H1 (cell line): ENCODE data around the gene TEAD3. TPM values are rescaled to one million over a fixed set of nuclear protein-coding genes. Genes with fewer than 3 reads are reported as not detected.

Source experiments
- CTCF ChIA-PET: fragments of 300-600 bp; sonication (Branson Sonifier 250); formaldehyde crosslinking; loops from one replicate; lab custom pipeline; 2021; ENCODE audit not compliant: partially characterized antibody; lab: Charles Lee
- POLR2A ChIA-PET: fragments of 300-600 bp; sonication (Branson Sonifier 250); formaldehyde crosslinking; loops from one replicate; lab custom pipeline; 2021; ENCODE audit warnings: inconsistent platforms; ENCODE audit not compliant: partially characterized antibody; lab: Charles Lee
- DNase-seq, 2 experiments: peaks; one replicate each; pipeline versions ENCODE4 v3.0.0 to v3.0.0-alpha.2; 2010 to 2022; ENCODE audit warnings: low spot score in 2 of 2, low read depth in 1 of 2, mixed read lengths in 1 of 2
- FAIRE-seq: peaks from 2 replicates; lab custom pipeline; 2011; peaks lifted over from hg19 to GRCh38; lab: Jason Lieb, UNC
- H2AFZ ChIP-seq: 2 replicates; pipeline ENCODE4 v1.8.1; 2012; ENCODE audit warnings: low read length, inconsistent platforms
- H2AK5ac ChIP-seq: 2 replicates; pipeline ENCODE4 v1.6.1; 2013; ENCODE audit warnings: low read depth, low read length
- H2BK120ac ChIP-seq: replicated peaks from 2 replicates; pipeline ENCODE3; 2013; ENCODE audit warnings: low read depth, low read length, inconsistent platforms
- H2BK12ac ChIP-seq: 2 replicates; pipeline ENCODE4 v1.6.1; 2013; ENCODE audit warnings: low read depth, low read length
- H2BK15ac ChIP-seq: 2 replicates; pipeline ENCODE4 v1.6.1; 2013; ENCODE audit warnings: low read length
- H2BK20ac ChIP-seq: 2 replicates; pipeline ENCODE4 v1.6.1; 2013; ENCODE audit warnings: low read length
- H2BK5ac ChIP-seq: 2 replicates; pipeline ENCODE4 v1.6.1; 2013; ENCODE audit warnings: low read depth, low read length
- H3K14ac ChIP-seq: 2 replicates; pipeline ENCODE4 v1.6.1; 2013; ENCODE audit warnings: inconsistent platforms; ENCODE audit not compliant: insufficient read length
- H3K18ac ChIP-seq: 2 replicates; pipeline ENCODE4 v1.6.1; 2013; ENCODE audit warnings: low read length; ENCODE audit errors: extremely low read depth
- H3K23ac ChIP-seq: 2 replicates; pipeline ENCODE4 v1.6.1; 2013; ENCODE audit warnings: inconsistent platforms; ENCODE audit not compliant: insufficient read length
- H3K23me2 ChIP-seq: 2 replicates; pipeline ENCODE4 v1.6.1; 2013; ENCODE audit warnings: low read depth, low read length
- H3K27ac ChIP-seq: 2 replicates; pipeline ENCODE4 v1.6.1; 2011; ENCODE audit warnings: low read depth, low read length, inconsistent platforms
- H3K27me3 ChIP-seq, 4 experiments: replicated peaks in 1 of 4; 1 replicate in 1 of 4; 2 replicates in 3 of 4; pipeline versions ENCODE4 v1.6.1 to v1.8.1; 2011 to 2013; ENCODE audit warnings: low read length in 3 of 4, mild to moderate bottlenecking in 3 of 4, inconsistent platforms in 2 of 4, mixed read lengths in 2 of 4, moderate library complexity in 1 of 4; ENCODE audit not compliant: control insufficient read depth in 3 of 4, insufficient read depth in 3 of 4; ENCODE audit errors: extremely low read depth in 1 of 4
- H3K36me3 ChIP-seq, 4 experiments: 2 replicates each; pipeline versions ENCODE4 v1.6.1 to v1.8.1; 2011 to 2013; ENCODE audit warnings: mild to moderate bottlenecking in 4 of 4, low read length in 3 of 4, moderate library complexity in 2 of 4, control low read depth in 1 of 4, inconsistent platforms in 1 of 4; ENCODE audit not compliant: insufficient read depth in 4 of 4, control insufficient read depth in 2 of 4
- H3K4ac ChIP-seq: replicated peaks from 2 replicates; pipeline ENCODE3; 2013; ENCODE audit warnings: low read length, low read depth, mixed read lengths, inconsistent platforms; ENCODE audit not compliant: insufficient read length
- H3K4me1 ChIP-seq, 4 experiments: replicated peaks in 1 of 4; 1 replicate in 1 of 4; 2 replicates in 3 of 4; pipeline versions ENCODE4 v1.6.1 to v1.8.1; 2011 to 2013; ENCODE audit warnings: low read length in 3 of 4, inconsistent platforms in 2 of 4, mixed read lengths in 1 of 4; ENCODE audit not compliant: insufficient read depth in 4 of 4, control insufficient read depth in 3 of 4
- H3K4me2 ChIP-seq, 2 experiments: 2 replicates each; pipeline versions ENCODE4 v1.6.1 to v1.8.1; 2011 to 2013; ENCODE audit warnings: low read depth in 2 of 2, low read length in 2 of 2, control low read depth in 1 of 2, inconsistent platforms in 1 of 2, mild to moderate bottlenecking in 1 of 2; ENCODE audit not compliant: insufficient read depth in 1 of 2
- H3K4me3 ChIP-seq, 4 experiments: fragments of 200-600, 300-600 bp in 1 of 4; sonication (generic), shearing (Covaris generic), sonication (Bioruptor Twin) in 1 of 4; 2 replicates each; pipeline versions ENCODE4 v1.5.1 to v1.8.1; 2011 to 2016; ENCODE audit warnings: low read length in 4 of 4, low read depth in 3 of 4, control low read depth in 2 of 4, inconsistent platforms in 2 of 4, mild to moderate bottlenecking in 2 of 4, mixed read lengths in 1 of 4, moderate library complexity in 1 of 4; ENCODE audit not compliant: insufficient read depth in 2 of 4; ENCODE audit errors: extremely low read depth in 1 of 4
- H3K56ac ChIP-seq: replicated peaks from 2 replicates; pipeline ENCODE3; 2013; ENCODE audit warnings: low read depth, mild to moderate bottlenecking, mixed read lengths, low read length, inconsistent platforms; ENCODE audit not compliant: insufficient read length
- H3K79me1 ChIP-seq: 2 replicates; pipeline ENCODE4 v1.6.1; 2013; ENCODE audit warnings: low read depth, low read length, control low read depth
- H3K79me2 ChIP-seq, 2 experiments: 2 replicates each; pipeline versions ENCODE4 v1.6.1 to v1.8.1; 2012 to 2013; ENCODE audit warnings: low read length in 2 of 2, mild to moderate bottlenecking in 2 of 2, inconsistent platforms in 1 of 2; ENCODE audit not compliant: insufficient read depth in 2 of 2, control insufficient read depth in 1 of 2
- H3K9ac ChIP-seq, 4 experiments: replicated peaks in 1 of 4; 1 replicate in 1 of 4; 2 replicates in 3 of 4; pipeline versions ENCODE4 v1.6.1 to v1.8.1; 2011 to 2013; ENCODE audit warnings: low read depth in 3 of 4, low read length in 3 of 4, control low read depth in 2 of 4, mild to moderate bottlenecking in 2 of 4, moderate library complexity in 2 of 4, inconsistent platforms in 1 of 4; ENCODE audit errors: extremely low read depth in 1 of 4
- H3K9me3 ChIP-seq, 2 experiments: 2 replicates each; pipeline versions ENCODE4 v1.6.1 to v1.8.1; 2012 to 2013; ENCODE audit warnings: mild to moderate bottlenecking in 2 of 2, moderate library complexity in 2 of 2, control low read depth in 1 of 2, inconsistent platforms in 1 of 2, low read depth in 1 of 2, low read length in 1 of 2, mixed read lengths in 1 of 2; ENCODE audit not compliant: insufficient read depth in 2 of 2
- H4K20me1 ChIP-seq, 2 experiments: replicated peaks in 1 of 2; 2 replicates each; pipeline versions ENCODE3 to v1.8.1; 2011 to 2013; ENCODE audit warnings: inconsistent platforms in 2 of 2, low read length in 2 of 2, mild to moderate bottlenecking in 1 of 2; ENCODE audit not compliant: insufficient read depth in 2 of 2, control insufficient read depth in 1 of 2
- H4K5ac ChIP-seq: 2 replicates; pipeline ENCODE4 v1.6.1; 2013; ENCODE audit warnings: low read length, low read depth, mixed read lengths, inconsistent platforms; ENCODE audit not compliant: insufficient read length
- H4K8ac ChIP-seq: 2 replicates; pipeline ENCODE4 v1.8.0; 2013; ENCODE audit warnings: mild to moderate bottlenecking, moderate library complexity, low read length, inconsistent platforms; ENCODE audit not compliant: insufficient read depth; ENCODE audit errors: extremely low read depth
- H4K91ac ChIP-seq: replicated peaks from 2 replicates; pipeline ENCODE3; 2013; ENCODE audit warnings: low read length, mixed read lengths, inconsistent platforms; ENCODE audit not compliant: insufficient read length
- POLR2AphosphoS5 ChIP-seq: IDR thresholded peaks from 2 replicates; pipeline ENCODE4 v1.6.1; 2011; ENCODE audit warnings: low read depth, low read length
- RBBP5 ChIP-seq: IDR thresholded peaks from 2 replicates; pipeline ENCODE4 v1.7.1; 2012; ENCODE audit warnings: low read depth, mild to moderate bottlenecking, inconsistent platforms, low read length, moderate library complexity, borderline replicate concordance
- SIN3A ChIP-seq, 2 experiments: IDR thresholded peaks in 1 of 2; conservative IDR thresholded peaks in 1 of 2; 2 replicates each; pipeline ENCODE4 v1.6.1; 2011 to 2012; ENCODE audit warnings: low read length in 2 of 2, improper control_type of control experiment in 1 of 2, low read depth in 1 of 2, mild to moderate bottlenecking in 1 of 2
- SP2 ChIP-seq: IDR thresholded peaks from 2 replicates; pipeline ENCODE4 v1.6.1; 2012; ENCODE audit warnings: mild to moderate bottlenecking, low read length, inconsistent platforms
- WGBS, 2 experiments: shearing (Covaris generic) in 1 of 2; methylation state at CpG; one replicate each; pipeline versions ENCODE4 v1.1.6 to v1.1.7; 2013 to 2015; ENCODE audit warnings: low lambda C conversion rate in 2 of 2, mixed read lengths in 2 of 2, inconsistent platforms in 1 of 2, low coverage in 1 of 2, missing lambda C conversion rate in 1 of 2; ENCODE audit not compliant: insufficient replicate concordance in 2 of 2, insufficient coverage in 1 of 2, insufficient read length in 1 of 2; ENCODE audit errors: extremely low coverage in 1 of 2, missing lambda C conversion rate in 1 of 2; 5-methylcytosine and 5-hydroxymethylcytosine counted together
- polyA plus RNA-seq, 7 experiments: library from polyadenylated mRNA; depleted of rRNA in 3 of 7; stranded (reverse) in 5 of 7; unstranded in 2 of 7; fragments of >200 nt in 5 of 7; fragments of 200-250 nt in 2 of 7; gene quantifications; 1 replicate in 5 of 7; 2 replicates in 1 of 7; 4 replicates in 1 of 7; pipeline versions ENCODE4 v1.2.1 to v1.2.3, GENCODE V29; 2011 to 2013; ENCODE audit warnings: missing spikeins in 2 of 7, mixed read lengths in 2 of 7
- total RNA-seq: library from RNA; stranded (reverse); fragmentation: NEBNext Ultra II Directional; extraction: Animal tissue kit (Norgen Biotek cat#: 25700); gene quantifications from 2 replicates; pipeline ENCODE4 v1.2.1, GENCODE V29; 2021
- TF ChIP-seq, protein P1 (sequence below): IDR thresholded peaks from 2 replicates; pipeline ENCODE4 v1.6.1; 2011; ENCODE audit warnings: low read length, improper control_type of control experiment
- TF ChIP-seq, protein P2 (sequence below): IDR thresholded peaks from 2 replicates; pipeline ENCODE4 v1.6.1; 2012; ENCODE audit warnings: low read length, inconsistent platforms

The TEAD3 gene
- total and polyA plus RNA-seq, 2 of the 8 experiments (the other 6 are each of a cell fraction or from before 2014, with no cell fraction given), result 20.1 to 28.7 TPM

- H2AFZ ChIP-seq, result no peak overlapping the region
- no peak overlapping the region; the same call in 1 of the 2 replicates for H2BK5ac ChIP-seq
- POLR2A ChIA-PET, result interaction anchor here (0.8 to 37.6 kb wide), 11 partner anchors 3 to 276 kb away, joined by 3 to 1319 read pairs (median 5); partner anchors contain the start of genes DEF6, FANCE, RPL10A and TEAD3
- CTCF ChIA-PET, result interaction anchor here (0.6 to 1.9 kb wide), 6 partner anchors 7 to 127 kb away, joined by 3 to 5 read pairs (median 4); no protein-coding TSS in a partner anchor
- H3K23me2 ChIP-seq, result peaks cover 8% of the 10 kb centered on the region
- WGBS, 2 experiments, result 87% methylated on average over 12 of the region's 14 CpGs; no CpG with 5 or more reads in 1 of the 2 experiments
- H3K18ac ChIP-seq, result no peak overlapping the region; the same call in 1 of the 2 replicates
- H2BK15ac ChIP-seq, result no peak overlapping the region
- peaks cover 24 to 58% (median 29%) of the 10 kb centered on the region in 4 experiments for H3K36me3 ChIP-seq
- DNase-seq (peak in 1 of 2 experiments; percentile 65), FAIRE-seq (no peak)
- no peak overlapping the region for H2BK120ac ChIP-seq
- H2BK12ac ChIP-seq, result no peak overlapping the region
- H3K27me3 ChIP-seq, result no peaks in the 10 kb centered on the region
- 0 out of 2 replicates have a peak overlapping the region, but pooled peaks have one; percentile 53 for H2AK5ac ChIP-seq
- no peak overlapping the region for H3K4me3 ChIP-seq
- peaks cover 4% of the 10 kb centered on the region; the same call in 1 of the 2 replicates for H3K79me1 ChIP-seq
- H3K4me2 ChIP-seq, result no peak overlapping the region
- H4K91ac ChIP-seq, result no peak overlapping the region
- peaks cover 28 to 33% of the 10 kb centered on the region in 2 experiments for H4K20me1 ChIP-seq
- peaks cover 8 to 19% of the 10 kb centered on the region in 2 experiments for H3K79me2 ChIP-seq
- H3K9ac ChIP-seq, result no peak overlapping the region
- H3K27ac ChIP-seq, result no peak overlapping the region
- H4K5ac ChIP-seq, result no peak overlapping the region
- H3K4ac ChIP-seq, result no peak overlapping the region
- H3K14ac ChIP-seq, result no peak overlapping the region
- peaks cover 0 to 8% (median 5%) of the 10 kb centered on the region in 4 experiments; a peak in 6 of 7 replicates for H3K4me1 ChIP-seq
- H2BK20ac ChIP-seq, result no peak overlapping the region
- H4K8ac ChIP-seq, result no peak overlapping the region
- no peak overlapping the region for H3K56ac ChIP-seq
- H3K23ac ChIP-seq, result no peak overlapping the region
- no peaks in the 10 kb centered on the region for H3K9me3 ChIP-seq
- TF ChIP-seq SIN3A (conservative IDR thresholded peaks at IDR 0.05 in 1 of 2, IDR thresholded peaks at IDR 0.05 in 1 of 2; ENCODE audit: low read depth in 1 of 2, low read length in 2 of 2) (no peak), POLR2AphosphoS5 (peak; percentile 85), RBBP5 (no peak), SP2 (no peak)
- TF ChIP-seq, protein P1, sequence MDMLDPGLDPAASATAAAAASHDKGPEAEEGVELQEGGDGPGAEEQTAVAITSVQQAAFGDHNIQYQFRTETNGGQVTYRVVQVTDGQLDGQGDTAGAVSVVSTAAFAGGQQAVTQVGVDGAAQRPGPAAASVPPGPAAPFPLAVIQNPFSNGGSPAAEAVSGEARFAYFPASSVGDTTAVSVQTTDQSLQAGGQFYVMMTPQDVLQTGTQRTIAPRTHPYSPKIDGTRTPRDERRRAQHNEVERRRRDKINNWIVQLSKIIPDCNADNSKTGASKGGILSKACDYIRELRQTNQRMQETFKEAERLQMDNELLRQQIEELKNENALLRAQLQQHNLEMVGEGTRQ, result peak; percentile 2; the same call in 1 of the 2 replicates
- TF ChIP-seq, protein P2, sequence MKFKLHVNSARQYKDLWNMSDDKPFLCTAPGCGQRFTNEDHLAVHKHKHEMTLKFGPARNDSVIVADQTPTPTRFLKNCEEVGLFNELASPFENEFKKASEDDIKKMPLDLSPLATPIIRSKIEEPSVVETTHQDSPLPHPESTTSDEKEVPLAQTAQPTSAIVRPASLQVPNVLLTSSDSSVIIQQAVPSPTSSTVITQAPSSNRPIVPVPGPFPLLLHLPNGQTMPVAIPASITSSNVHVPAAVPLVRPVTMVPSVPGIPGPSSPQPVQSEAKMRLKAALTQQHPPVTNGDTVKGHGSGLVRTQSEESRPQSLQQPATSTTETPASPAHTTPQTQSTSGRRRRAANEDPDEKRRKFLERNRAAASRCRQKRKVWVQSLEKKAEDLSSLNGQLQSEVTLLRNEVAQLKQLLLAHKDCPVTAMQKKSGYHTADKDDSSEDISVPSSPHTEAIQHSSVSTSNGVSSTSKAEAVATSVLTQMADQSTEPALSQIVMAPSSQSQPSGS, result peak; percentile 56; the same call in 1 of the 2 replicates
These were observed 22.5 kb downstream of the TEAD3 start for GRCh38 chr6:35474131-35474941.
